AG09319 (cell line): ENCODE results near the gene OBI1.

Experiments
- DNase-seq: peaks from one replicate; pipeline ENCODE4 v3.0.0-alpha.2; 2010; ENCODE audit warnings: low read depth; ENCODE audit errors: extremely low read depth
- TF ChIP-seq, protein P1 (sequence below): IDR thresholded peaks from 2 replicates; pipeline ENCODE4 v1.5.1; 2011; ENCODE audit warnings: low read depth, mild to moderate bottlenecking, inconsistent platforms, low read length, moderate library complexity

The OBI1 gene

DNA sequence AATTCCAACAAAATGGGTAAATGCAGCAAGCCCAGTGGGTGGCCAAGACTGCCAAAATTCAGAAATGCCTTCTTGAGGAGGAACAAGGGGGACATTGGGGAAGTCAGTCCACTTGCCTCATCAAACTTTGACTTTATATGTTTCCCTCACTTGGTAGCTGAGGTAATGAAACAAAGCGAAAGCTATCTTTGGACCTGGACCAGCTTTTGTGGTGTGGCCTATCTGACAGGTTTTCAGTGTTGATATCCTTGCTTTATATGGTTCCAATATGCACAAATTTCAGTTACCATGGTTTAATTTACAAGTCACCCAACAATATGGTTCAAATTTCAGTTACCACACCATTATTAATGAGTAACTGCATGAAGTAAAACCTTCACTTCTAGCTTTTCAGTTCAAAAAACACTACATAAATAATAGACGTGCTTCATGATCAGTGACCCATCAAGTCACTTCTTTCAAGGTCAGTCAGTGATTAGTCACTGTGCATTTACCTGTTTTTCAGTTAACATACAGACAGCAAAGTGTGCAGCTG is 38.0 kb downstream of the OBI1 start:
- TF ChIP-seq, protein P1, sequence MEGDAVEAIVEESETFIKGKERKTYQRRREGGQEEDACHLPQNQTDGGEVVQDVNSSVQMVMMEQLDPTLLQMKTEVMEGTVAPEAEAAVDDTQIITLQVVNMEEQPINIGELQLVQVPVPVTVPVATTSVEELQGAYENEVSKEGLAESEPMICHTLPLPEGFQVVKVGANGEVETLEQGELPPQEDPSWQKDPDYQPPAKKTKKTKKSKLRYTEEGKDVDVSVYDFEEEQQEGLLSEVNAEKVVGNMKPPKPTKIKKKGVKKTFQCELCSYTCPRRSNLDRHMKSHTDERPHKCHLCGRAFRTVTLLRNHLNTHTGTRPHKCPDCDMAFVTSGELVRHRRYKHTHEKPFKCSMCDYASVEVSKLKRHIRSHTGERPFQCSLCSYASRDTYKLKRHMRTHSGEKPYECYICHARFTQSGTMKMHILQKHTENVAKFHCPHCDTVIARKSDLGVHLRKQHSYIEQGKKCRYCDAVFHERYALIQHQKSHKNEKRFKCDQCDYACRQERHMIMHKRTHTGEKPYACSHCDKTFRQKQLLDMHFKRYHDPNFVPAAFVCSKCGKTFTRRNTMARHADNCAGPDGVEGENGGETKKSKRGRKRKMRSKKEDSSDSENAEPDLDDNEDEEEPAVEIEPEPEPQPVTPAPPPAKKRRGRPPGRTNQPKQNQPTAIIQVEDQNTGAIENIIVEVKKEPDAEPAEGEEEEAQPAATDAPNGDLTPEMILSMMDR = no peak
- no peak for DNase-seq

DNA sequence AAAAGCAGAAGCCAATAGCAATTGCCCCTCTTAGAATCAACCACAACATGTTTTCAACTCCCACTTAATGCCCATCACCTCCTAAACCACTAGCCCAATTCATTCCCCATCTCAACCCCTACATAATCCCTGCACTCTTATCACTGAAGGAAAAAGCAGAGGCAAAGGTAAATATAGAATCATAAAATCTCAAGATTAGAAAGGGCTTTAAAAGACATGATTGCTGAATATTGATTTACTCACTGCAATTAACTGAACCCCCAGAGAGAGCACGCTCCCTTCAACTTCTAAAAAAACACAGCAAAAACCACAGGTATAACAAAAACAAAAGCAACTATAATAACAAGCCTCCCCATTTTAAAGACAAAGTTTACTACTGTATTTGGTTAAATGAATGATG is 40.5 kb downstream of the OBI1 start:
- TF ChIP-seq, protein P1 = no peak
- DNase-seq = no peak

DNA sequence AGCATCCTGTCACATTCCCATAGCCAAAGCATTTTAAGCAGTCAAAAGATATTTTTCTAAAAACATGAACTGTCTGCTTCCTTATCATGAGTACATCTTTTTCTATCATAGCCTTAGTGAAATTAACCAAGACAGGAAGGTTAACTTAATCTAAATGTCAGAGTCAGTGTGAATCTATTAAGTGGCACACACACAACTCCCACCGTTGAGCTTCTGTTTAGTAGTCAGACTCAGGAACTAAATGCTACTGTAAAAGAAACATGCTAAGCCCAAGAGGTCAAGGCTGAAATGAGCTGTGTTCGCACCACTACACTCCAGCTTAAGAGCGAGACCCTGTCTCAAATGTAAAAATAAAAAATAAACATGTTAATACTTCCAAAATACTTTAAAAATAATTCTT is 47.9 kb downstream of the OBI1 start:
- TF ChIP-seq, protein P1 = no peak
- no peak for DNase-seq

DNA sequence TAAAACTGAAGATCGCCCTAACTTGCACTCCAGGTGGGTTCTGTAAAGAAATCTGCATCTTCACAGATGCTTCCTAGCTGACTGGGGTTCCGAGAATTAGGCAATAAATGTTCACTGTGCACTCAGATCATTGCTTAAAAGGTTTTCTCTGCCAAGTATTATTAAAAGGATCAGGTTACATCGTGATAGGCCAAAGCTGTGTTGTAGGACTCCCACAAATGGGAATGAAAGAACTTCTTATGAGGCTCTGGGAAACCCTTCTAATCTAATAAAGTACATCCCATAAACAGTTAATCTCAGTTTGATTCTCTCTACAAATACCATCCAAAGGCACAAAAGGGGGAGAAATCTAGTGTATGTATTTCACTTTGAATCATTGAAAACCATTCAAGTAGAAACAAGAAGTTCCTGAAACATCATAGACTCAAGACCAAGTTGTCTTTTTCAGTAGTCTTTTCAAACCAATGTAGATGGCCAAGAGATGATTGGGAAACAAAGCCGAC is 48.5 kb downstream of the OBI1 start:
- TF ChIP-seq, protein P1 = no peak
- DNase-seq = no peak

DNA sequence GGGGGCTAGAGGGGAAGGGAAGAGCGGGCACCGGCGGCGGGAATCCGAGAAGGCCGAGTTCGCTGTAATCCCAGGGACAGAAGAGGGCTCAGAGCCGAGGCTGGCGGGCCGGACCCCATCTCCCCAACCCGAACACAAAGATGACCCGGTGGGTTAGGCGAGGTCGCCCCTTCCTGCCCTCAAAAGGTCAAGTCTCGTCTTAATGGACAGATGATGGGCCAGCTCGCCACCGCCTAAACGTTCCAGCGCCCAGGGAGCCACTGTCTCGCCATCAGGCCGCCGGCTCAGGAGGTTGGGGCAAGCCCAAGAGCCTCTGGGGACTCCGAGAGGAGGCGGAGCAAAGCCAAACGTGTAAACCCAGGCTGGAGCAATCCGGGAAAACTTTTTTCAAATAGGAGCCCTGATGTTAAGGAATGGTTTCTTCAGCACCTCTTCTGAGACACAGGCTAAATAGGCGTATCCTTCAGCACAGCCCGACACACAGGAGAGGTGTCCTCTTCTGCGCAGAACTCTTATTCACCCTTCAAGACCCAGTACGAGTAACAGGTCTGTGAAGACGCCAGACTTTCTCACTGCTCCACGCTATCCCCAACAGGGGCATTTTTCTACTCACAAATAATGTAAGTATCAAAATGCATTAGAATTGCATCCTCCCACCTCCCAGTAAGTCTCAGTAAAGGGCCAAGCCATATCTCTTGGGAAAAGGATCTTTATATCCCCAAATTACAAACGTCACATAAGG is 49.3 kb downstream of the OBI1 start:
- DNase-seq = no peak
- TF ChIP-seq, protein P1 = no peak

DNA sequence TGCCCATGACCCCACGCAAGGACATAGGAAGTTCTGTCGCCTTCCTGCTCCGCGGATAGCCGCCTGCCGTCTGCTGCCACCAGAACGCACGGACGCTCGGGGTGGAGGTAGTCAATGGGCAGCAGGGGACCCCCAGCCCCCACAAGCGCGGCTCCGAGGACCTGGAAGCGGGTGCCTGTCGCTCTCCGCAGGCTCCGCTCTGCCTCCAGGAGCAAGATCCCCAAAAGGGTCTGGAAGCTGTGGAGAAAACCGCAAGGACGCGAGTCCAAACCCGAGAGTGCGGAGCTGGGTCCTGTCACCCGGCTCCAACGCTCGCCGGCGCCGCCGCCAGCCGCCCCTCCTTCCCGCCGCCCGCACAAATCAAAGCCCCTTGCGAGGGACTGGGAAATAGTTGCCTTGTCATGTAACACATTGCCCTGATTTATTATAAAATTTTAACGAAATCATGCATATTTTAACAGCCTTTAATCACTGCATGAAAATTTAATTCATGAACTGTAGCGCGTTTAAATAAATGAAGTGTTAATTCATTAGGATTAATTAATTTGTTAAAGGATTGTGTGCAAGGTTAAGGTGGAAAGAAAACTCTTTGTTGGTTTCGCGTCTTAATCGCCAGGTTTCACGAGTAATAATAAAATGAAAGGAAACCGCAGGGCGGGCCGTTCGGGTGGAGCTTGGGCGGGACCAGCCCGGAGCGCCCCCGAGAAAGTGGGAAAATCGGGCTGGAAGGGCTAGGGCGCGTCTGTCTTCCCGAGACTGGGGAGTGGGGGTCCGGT is 50.1 kb downstream of the OBI1 start:
- TF ChIP-seq, protein P1 = no peak
- DNase-seq = no peak

DNA sequence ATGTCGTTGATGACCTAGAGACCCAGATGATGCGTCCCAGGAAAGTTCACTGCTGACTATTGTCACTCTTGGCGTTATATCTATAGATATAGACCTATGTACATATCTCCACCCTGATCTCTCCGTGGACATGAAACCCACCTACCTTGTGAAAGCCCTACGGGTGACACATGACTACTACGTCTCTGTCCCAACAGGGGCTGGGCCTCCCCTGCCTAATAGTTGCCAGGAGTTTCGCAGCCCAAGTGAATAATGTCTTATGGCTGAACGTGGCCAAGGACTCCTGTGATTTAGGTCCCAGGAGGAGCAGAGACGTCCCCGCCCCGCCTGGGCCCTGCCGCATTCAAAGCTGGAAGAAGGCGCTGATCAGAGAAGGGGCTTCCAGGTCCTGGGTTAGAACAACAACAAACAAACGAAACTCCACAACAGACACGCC is 50.7 kb downstream of the OBI1 start:
- TF ChIP-seq, protein P1 = no peak
- no peak for DNase-seq
